Measurements from ENCODE around the gene JAG2.

- TF ChIP-seq, protein P1, sequence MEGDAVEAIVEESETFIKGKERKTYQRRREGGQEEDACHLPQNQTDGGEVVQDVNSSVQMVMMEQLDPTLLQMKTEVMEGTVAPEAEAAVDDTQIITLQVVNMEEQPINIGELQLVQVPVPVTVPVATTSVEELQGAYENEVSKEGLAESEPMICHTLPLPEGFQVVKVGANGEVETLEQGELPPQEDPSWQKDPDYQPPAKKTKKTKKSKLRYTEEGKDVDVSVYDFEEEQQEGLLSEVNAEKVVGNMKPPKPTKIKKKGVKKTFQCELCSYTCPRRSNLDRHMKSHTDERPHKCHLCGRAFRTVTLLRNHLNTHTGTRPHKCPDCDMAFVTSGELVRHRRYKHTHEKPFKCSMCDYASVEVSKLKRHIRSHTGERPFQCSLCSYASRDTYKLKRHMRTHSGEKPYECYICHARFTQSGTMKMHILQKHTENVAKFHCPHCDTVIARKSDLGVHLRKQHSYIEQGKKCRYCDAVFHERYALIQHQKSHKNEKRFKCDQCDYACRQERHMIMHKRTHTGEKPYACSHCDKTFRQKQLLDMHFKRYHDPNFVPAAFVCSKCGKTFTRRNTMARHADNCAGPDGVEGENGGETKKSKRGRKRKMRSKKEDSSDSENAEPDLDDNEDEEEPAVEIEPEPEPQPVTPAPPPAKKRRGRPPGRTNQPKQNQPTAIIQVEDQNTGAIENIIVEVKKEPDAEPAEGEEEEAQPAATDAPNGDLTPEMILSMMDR (IDR thresholded peaks at IDR 0.05), result no peak
- no peak for TF ChIP-seq EP300 (IDR thresholded peaks at IDR 0.05)
These were observed 12.7 kb downstream of the JAG2 start for GRCh38 chr14:105155681-105156413.

Measured in suprapubic skin (tissue), 3 donors.